HepG2 (cell line): ENCODE measurements around the gene TBC1D10B. TPM values are rescaled to one million over a fixed set of nuclear protein-coding genes. Genes with fewer than 3 reads are reported as not detected.

ENCODE experiments used
- ARID2 ChIP-seq: sonication (generic); formaldehyde crosslinking; IDR thresholded peaks from 2 replicates; pipeline ENCODE4 v1.8.1; 2022; ENCODE audit warnings: mild to moderate bottlenecking, missing genetic modification reagents, borderline replicate concordance
- FOSL2 ChIP-seq: sonication (generic); formaldehyde crosslinking; IDR thresholded peaks from 2 replicates; pipeline ENCODE4 v1.4.0; 2020; ENCODE audit warnings: missing genetic modification reagents
- HOXA3 ChIP-seq: sonication (generic); formaldehyde crosslinking; IDR thresholded peaks from 2 replicates; pipeline ENCODE4 v1.5.0; 2020; ENCODE audit warnings: missing genetic modification reagents
- MBNL3 ChIP-seq: fragments of 250-450 bp; sonication (Bioruptor Pico); conservative IDR thresholded peaks from 2 replicates; pipeline ENCODE4 v1.8.0; 2022; ENCODE audit warnings: mild to moderate bottlenecking, inconsistent platforms
- MED13 ChIP-seq: sonication (generic); formaldehyde crosslinking; IDR thresholded peaks from 2 replicates; pipeline ENCODE4 v1.5.0; 2020; ENCODE audit warnings: missing genetic modification reagents
- RAD51 ChIP-seq: fragments of 450-650 bp; IDR thresholded peaks from 2 replicates; pipeline ENCODE4 v1.6.1; 2016; ENCODE audit warnings: borderline replicate concordance
- RBM39 ChIP-seq: fragments of 200-400 bp; formaldehyde crosslinking; IDR thresholded peaks from one replicate; pipeline ENCODE4 v1.6.1; 2018; ENCODE audit warnings: antibody characterized with exemption, mild to moderate bottlenecking, low read depth, low read length; ENCODE audit not compliant: poor library complexity, severe bottlenecking
- ZMYM3 ChIP-seq: sonication (generic); formaldehyde crosslinking; IDR thresholded peaks from 2 replicates; pipeline ENCODE4 v1.5.1; 2020; ENCODE audit warnings: mild to moderate bottlenecking, missing genetic modification reagents
- ZNF292 ChIP-seq: sonication (generic); formaldehyde crosslinking; IDR thresholded peaks from 2 replicates; pipeline ENCODE4 v1.8.1; 2022; ENCODE audit warnings: mild to moderate bottlenecking, low read depth, missing genetic modification reagents, borderline replicate concordance
- ZNF552 ChIP-seq: sonication (generic); formaldehyde crosslinking; IDR thresholded peaks from 2 replicates; pipeline ENCODE4 v1.9.0; 2022; ENCODE audit warnings: missing genetic modification reagents, mild to moderate bottlenecking, borderline replicate concordance
- ZSCAN22 ChIP-seq: sonication (generic); formaldehyde crosslinking; IDR thresholded peaks from 2 replicates; pipeline ENCODE4 v1.4.0; 2020; ENCODE audit warnings: mild to moderate bottlenecking, missing genetic modification reagents
- polyA plus RNA-seq, 8 experiments: library from polyadenylated mRNA; depleted of rRNA in 3 of 8; stranded (reverse) in 7 of 8; unstranded in 1 of 8; fragments of >200 nt; fragmentation: Illumina TruSeq in 4 of 8; extraction: Trizol in 4 of 8; gene quantifications; 2 replicates each; pipeline versions ENCODE4 v1.2.1 to v1.2.3, GENCODE V29; 2011 to 2016; ENCODE audit warnings: low read depth in 4 of 8, missing spikeins in 1 of 8, mixed read lengths in 1 of 8; ENCODE audit not compliant: insufficient read depth in 1 of 8
- total RNA-seq, 5 experiments: library from RNA; depleted of rRNA; stranded (reverse); fragments of >200 nt; fragmentation: Illumina TruSeq; extraction: Trizol; gene quantifications; 2 replicates each; pipeline ENCODE4 v1.2.3, GENCODE V29; 2016; ENCODE audit warnings: low read depth in 1 of 5
- TF ChIP-seq, protein P1 (sequence below): fragments of 450-650 bp; IDR thresholded peaks from 2 replicates; pipeline ENCODE4 v1.6.1; 2016
- TF ChIP-seq, protein P2 (sequence below): sonication (generic); formaldehyde crosslinking; IDR thresholded peaks from 2 replicates; pipeline ENCODE4 v1.9.0; 2021; ENCODE audit warnings: missing genetic modification reagents, borderline replicate concordance
- TF ChIP-seq, protein P3 (sequence below): sonication (generic); formaldehyde crosslinking; IDR thresholded peaks from 2 replicates; pipeline ENCODE4 v1.4.0; 2020; ENCODE audit warnings: mild to moderate bottlenecking, missing genetic modification reagents
- TF ChIP-seq, protein P4 (sequence below): sonication (generic); formaldehyde crosslinking; IDR thresholded peaks from 2 replicates; pipeline ENCODE4 v1.5.0; 2020; ENCODE audit warnings: mild to moderate bottlenecking, missing genetic modification reagents

TBC1D10B gene
- total and polyA plus RNA-seq, 2 of the 13 experiments (the other 11 are each of a cell fraction or from before 2014, with no cell fraction given), result 15.7 to 24.8 TPM

DNA sequence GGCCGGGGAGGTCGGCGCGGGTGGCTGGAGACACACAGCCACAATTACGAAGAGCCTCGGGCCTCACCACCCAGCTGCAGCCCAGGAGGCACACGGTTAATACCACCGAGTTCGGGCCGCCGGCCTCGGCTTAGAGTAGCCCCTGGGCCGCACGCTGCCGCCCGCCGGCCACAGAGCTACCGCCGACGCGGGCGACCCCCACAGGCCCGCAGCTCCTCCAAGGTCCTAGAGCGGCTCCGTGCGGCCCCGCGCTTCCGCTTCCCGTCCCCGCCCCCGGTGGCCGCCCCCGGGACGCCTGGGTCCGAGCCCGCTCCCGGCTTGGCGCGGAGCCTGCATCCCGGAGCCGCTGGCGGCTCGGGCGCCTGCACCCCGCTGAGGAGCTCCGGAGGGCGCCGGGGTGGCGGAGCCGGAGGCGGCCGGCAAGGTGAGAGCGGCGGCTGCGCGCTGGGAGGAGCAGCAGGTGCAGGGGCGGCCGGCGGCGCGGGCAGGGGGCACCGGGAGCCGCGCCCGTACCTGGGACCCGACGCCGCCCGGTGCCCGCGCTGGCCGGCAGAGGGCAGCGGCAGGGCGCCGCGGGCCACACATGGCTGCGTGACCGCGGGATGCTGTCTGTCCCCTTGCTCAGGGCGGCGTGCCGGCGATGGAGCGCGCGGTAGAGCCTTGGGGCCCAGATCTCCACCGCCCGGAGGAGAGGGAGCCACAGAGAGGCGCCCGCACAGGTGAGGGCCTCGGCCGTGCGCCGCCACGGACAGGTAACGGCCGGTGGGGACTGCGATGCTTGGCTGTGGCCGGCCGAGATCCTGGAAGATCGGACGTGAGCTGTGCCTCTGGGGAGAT, 25.1 kb upstream of the TBC1D10B start, which contains the start of gene ZNF48 (continued):
- peak; percentile 30; the same call in 1 of the 2 replicates for TF ChIP-seq ZNF292 (CRISPR knock-in tag)
- TF ChIP-seq RAD51, result no peak
- TF ChIP-seq ZMYM3 (CRISPR knock-in tag), result peak; percentile 86
- no peak for TF ChIP-seq MBNL3 (CRISPR knock-in tag)
- TF ChIP-seq FOSL2 (CRISPR knock-in tag), result peak; percentile 60
- TF ChIP-seq, protein P1, sequence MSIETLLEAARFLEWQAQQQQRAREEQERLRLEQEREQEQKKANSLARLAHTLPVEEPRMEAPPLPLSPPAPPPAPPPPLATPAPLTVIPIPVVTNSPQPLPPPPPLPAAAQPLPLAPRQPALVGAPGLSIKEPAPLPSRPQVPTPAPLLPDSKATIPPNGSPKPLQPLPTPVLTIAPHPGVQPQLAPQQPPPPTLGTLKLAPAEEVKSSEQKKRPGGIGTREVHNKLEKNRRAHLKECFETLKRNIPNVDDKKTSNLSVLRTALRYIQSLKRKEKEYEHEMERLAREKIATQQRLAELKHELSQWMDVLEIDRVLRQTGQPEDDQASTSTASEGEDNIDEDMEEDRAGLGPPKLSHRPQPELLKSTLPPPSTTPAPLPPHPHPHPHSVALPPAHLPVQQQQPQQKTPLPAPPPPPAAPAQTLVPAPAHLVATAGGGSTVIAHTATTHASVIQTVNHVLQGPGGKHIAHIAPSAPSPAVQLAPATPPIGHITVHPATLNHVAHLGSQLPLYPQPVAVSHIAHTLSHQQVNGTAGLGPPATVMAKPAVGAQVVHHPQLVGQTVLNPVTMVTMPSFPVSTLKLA, result peak; percentile 59
- TF ChIP-seq, protein P2, sequence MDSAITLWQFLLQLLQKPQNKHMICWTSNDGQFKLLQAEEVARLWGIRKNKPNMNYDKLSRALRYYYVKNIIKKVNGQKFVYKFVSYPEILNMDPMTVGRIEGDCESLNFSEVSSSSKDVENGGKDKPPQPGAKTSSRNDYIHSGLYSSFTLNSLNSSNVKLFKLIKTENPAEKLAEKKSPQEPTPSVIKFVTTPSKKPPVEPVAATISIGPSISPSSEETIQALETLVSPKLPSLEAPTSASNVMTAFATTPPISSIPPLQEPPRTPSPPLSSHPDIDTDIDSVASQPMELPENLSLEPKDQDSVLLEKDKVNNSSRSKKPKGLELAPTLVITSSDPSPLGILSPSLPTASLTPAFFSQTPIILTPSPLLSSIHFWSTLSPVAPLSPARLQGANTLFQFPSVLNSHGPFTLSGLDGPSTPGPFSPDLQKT (CRISPR knock-in tag), result no peak
- TF ChIP-seq RBM39, result peak; percentile 67
- TF ChIP-seq ZNF552 (CRISPR knock-in tag), result 0 out of 2 replicates have a peak, but pooled peaks have one; percentile 56
- no peak for TF ChIP-seq ARID2
- TF ChIP-seq, protein P3, sequence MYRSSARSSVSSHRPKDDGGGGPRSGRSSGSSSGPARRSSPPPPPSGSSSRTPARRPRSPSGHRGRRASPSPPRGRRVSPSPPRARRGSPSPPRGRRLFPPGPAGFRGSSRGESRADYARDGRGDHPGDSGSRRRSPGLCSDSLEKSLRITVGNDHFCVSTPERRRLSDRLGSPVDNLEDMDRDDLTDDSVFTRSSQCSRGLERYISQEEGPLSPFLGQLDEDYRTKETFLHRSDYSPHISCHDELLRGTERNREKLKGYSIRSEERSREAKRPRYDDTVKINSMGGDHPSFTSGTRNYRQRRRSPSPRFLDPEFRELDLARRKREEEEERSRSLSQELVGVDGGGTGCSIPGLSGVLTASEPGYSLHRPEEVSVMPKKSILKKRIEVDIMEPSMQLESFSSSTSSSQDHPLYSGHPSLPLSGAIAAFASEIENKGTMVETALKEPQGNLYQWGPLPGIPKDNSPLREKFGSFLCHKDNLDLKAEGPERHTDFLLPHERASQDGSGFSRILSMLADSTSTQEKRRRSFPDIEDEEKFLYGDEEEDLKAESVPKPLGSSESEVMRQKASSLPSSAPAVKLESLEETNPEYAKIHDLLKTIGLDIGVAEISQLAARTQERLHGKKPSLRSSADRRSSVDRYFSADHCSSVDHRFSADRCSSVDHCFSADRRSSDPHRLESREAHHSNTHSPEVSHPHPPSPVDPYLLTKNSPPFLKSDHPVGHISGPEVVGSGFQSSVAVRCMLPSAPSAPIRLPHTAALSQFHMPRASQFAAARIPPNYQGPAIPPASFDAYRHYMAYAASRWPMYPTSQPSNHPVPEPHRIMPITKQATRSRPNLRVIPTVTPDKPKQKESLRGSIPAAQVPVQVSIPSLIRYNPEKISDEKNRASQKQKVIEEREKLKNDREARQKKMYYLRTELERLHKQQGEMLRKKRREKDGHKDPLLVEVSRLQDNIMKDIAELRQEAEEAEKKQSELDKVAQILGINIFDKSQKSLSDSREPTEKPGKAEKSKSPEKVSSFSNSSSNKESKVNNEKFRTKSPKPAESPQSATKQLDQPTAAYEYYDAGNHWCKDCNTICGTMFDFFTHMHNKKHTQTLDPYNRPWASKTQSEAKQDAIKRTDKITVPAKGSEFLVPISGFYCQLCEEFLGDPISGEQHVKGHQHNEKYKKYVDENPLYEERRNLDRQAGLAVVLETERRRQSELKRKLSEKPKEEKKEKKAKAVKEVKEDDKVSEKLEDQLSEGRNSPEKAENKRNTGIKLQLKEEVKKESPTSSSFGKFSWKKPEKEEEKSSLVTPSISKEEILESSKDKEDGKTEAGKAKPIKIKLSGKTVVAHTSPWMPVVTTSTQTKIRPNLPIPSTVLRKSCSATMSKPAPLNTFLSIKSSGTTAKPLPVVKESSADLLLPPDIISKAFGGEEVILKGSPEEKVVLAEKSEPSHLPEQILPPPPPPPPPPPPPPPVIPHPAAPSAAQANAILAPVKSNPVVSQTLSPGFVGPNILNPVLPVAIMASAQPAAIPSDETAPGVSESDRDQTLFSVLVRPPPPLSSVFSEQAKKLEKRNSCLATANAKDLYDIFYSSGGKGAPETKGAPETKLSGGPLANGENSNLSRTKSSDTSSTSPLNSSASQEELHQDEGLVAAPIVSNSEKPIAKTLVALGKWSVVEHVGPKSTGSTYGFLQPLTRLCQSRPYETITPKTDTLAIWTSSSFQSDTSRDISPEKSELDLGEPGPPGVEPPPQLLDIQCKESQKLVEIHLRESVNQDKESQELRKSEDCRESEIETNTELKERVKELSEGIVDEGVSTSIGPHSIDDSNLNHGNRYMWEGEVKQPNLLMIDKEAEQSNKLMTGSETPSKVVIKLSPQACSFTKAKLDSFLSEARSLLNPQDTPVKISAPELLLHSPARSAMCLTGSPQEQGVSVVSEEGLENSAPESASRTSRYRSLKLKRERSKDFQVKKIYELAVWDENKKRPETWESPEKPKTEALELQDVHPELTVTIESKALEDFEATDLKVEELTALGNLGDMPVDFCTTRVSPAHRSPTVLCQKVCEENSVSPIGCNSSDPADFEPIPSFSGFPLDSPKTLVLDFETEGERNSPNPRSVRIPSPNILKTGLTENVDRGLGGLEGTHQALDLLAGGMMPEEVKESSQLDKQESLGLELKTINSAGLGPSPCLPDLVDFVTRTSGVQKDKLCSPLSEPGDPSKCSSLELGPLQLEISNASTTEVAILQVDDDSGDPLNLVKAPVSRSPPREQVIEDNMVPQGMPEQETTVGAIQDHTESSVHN (CRISPR knock-in tag), result 0 out of 2 replicates have a peak, but pooled peaks have one; percentile 54
- TF ChIP-seq, protein P4, sequence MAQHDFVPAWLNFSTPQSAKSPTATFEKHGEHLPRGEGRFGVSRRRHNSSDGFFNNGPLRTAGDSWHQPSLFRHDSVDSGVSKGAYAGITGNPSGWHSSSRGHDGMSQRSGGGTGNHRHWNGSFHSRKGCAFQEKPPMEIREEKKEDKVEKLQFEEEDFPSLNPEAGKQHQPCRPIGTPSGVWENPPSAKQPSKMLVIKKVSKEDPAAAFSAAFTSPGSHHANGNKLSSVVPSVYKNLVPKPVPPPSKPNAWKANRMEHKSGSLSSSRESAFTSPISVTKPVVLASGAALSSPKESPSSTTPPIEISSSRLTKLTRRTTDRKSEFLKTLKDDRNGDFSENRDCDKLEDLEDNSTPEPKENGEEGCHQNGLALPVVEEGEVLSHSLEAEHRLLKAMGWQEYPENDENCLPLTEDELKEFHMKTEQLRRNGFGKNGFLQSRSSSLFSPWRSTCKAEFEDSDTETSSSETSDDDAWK (CRISPR knock-in tag), result no peak
- peak; percentile 84 for TF ChIP-seq HOXA3 (CRISPR knock-in tag)
- 0 out of 2 replicates have a peak, but pooled peaks have one; percentile 29 for TF ChIP-seq ZSCAN22
- peak; percentile 47; the same call in 1 of the 2 replicates for TF ChIP-seq MED13 (CRISPR knock-in tag)
